Measurements from ENCODE around the gene TCTN3. TPM values are rescaled to one million over a fixed set of nuclear protein-coding genes. Genes with fewer than 3 reads are reported as not detected.
"Not testable (repeated sequence)": the region's sequence is repeated elsewhere in the genome, so short reads cannot be mapped to it uniquely, and the experiment has no call there.

The TCTN3 gene
- polyA plus RNA-seq, 3 donors, result 75.5 to 79.1 (median 78.2) TPM

DNA sequence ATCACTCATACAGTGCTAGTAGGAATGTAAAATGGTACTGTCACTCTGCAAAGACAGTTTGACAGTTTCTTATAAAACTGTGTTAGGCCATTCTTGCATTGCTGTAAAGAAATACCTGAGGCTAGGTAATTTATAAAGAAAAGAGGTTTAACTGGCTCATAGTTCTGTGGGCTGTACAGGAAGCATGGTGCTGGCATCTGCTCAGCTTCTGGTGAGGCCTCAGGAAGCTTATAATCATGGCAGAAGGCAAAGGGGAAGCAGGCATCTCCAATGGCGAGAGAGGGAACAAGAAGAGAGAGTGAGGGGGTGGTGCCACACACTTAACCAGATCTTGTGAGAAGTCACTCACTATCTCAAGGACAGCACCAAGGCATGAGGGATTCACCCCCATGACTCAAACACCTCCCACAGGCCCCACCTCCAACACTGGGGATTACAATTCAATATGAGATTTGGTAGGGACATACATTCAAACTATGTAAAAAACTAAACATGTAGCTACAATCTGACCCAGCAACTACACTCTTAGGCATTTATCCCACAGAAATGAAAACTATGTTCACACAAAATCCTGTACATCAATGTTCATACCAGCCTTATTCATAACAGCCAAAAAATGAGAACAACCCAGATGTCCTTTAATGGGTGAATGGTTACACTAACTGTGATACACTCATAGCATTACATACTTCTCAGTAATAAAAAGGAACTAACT lies 42.2 kb downstream of the TCTN3 start:
- DNase-seq (ENCODE audit: extremely low read depth in 1 of 11, low read depth in 9 of 11, low spot score in 4 of 11), result no peak

- DNase-seq (ENCODE audit: extremely low read depth in 1 of 11, low read depth in 9 of 11, low spot score in 4 of 11), result peak in 1 of 11 donors; percentile 1
These were observed 43.5 kb downstream of the TCTN3 start for GRCh38 chr10:95650232-95650631.

GRCh38 chr10:95648138-95648537 lies 45.6 kb downstream of the TCTN3 start:
- no peak for DNase-seq (ENCODE audit: extremely low read depth in 1 of 11, low read depth in 9 of 11, low spot score in 4 of 11)

DNA sequence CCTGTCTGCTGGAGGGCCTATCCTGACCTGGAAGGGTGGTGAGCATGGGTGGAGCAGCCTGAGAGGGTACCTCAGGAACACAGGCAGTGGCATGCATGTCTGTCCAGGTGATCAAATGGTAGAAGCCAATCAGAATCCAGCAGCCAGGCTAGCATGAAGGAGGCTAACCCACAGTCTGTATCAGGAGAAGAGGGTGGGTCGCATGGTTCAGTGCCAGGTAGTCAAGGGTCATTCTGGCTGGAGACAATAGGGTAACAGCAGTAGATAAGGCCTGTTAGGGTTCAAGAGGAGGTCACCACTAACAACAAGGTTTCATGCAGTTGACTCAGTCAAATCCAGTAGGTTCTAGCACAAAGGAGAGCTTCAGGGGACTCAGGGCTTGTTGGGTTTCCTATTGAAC lies 47.6 kb downstream of the TCTN3 start:
- no peak for DNase-seq (ENCODE audit: extremely low read depth in 1 of 11, low read depth in 9 of 11, low spot score in 4 of 11)

GRCh38 chr10:95644901-95645300 lies 48.8 kb downstream of the TCTN3 start:
- DNase-seq (ENCODE audit: extremely low read depth in 1 of 11, low read depth in 9 of 11, low spot score in 4 of 11), result no peak

DNA sequence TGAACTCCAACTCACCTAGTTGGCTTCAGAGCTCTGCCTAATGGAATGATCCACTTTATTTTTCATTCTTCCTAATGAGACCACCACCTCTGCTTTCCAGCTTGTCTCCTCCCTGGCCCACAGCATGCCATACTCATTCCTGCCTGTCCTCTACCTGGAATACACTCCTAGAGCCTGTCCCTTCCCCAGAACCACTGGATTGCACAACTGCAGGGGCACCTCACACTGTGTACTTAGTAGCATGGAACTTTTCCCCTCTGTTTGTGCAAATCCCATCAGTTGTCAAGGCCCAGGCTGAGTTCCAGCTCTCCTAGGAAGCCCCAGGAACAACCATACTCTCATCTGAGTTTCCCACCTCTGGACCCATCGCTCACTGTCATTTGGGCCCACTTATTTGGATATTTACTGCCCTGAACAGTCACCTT lies 52.8 kb downstream of the TCTN3 start:
- no peak for DNase-seq (ENCODE audit: extremely low read depth in 1 of 11, low read depth in 9 of 11, low spot score in 4 of 11)

- no peak for DNase-seq (ENCODE audit: extremely low read depth in 1 of 11, low read depth in 9 of 11, low spot score in 4 of 11)
These were observed 55.8 kb downstream of the TCTN3 start for GRCh38 chr10:95637911-95638310.

GRCh38 chr10:95637140-95637539 lies 56.6 kb downstream of the TCTN3 start:
- no peak for DNase-seq (ENCODE audit: extremely low read depth in 1 of 11, low read depth in 9 of 11, low spot score in 4 of 11)

GRCh38 chr10:95635319-95635733 lies 58.4 kb downstream of the TCTN3 start:
- no peak for DNase-seq (ENCODE audit: extremely low read depth in 1 of 11, low read depth in 9 of 11, low spot score in 4 of 11)

DNA sequence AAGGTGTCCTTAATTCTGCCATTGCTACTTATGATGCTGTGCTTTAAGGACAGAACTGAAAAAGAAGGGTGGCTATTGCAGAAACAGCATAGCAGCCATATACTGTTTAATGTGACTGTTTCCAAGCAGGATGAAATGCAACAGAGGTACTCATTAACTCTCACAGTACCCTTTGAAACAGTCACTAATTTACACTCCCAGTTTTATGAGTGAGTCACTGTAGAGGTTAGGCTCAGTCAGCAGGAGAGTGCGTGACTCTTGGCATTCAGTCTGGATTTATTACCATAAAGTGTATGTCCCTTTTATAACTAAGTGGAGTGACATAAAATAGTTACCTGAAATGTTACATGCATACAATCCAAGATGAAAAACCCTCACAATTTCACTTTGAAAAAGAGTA lies 64.9 kb downstream of the TCTN3 start:
- DNase-seq (ENCODE audit: extremely low read depth in 1 of 11, low read depth in 9 of 11, low spot score in 4 of 11), result peak in 5 of 11 donors; percentile 5 to 58 (median 36)

DNA sequence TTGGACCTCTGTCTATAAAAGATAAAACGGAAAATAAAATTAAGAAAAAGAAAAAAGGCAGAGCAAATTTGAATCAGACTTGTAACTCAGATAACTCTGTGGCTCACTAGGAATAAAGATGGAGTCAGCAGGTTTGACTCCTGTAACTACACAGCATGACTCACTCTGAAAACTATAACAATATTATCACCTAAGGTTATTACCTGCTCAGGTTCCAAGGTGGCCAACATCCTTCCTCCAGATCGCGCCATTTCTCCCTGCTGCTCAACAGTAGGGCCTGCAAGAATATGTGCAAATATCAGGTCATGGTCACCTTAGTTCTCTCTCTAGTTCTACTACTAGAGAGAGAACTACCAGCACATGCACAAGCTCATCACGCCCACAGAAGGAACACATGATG lies 67.2 kb downstream of the TCTN3 start:
- no peak for DNase-seq (ENCODE audit: extremely low read depth in 1 of 11, low read depth in 9 of 11, low spot score in 4 of 11)

GRCh38 chr10:95620415-95620814 lies 73.3 kb downstream of the TCTN3 start:
- not testable (repeated sequence) for DNase-seq (ENCODE audit: extremely low read depth in 1 of 11, low read depth in 9 of 11, low spot score in 4 of 11)

DNA sequence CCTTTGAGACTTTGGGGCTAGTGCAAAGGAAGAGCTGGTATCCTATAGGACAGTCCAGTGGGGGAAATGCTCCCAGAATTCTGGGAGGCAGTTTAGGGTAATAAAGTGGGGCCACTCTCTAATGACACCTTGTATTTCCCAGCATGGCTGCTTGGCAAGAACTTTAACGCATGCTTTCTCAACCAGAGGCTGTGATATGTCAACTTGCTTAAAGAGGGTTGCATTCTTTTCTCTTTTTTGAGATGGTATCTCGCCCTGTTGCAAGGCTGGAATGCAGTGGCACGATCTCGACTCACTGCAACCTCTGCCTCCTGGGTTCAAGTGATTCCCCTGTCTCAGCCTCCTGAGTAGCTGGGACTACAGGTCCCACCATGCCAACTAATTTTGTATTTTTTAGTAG lies 75.6 kb downstream of the TCTN3 start:
- DNase-seq (ENCODE audit: extremely low read depth in 1 of 11, low read depth in 9 of 11, low spot score in 4 of 11), result no peak

DNA sequence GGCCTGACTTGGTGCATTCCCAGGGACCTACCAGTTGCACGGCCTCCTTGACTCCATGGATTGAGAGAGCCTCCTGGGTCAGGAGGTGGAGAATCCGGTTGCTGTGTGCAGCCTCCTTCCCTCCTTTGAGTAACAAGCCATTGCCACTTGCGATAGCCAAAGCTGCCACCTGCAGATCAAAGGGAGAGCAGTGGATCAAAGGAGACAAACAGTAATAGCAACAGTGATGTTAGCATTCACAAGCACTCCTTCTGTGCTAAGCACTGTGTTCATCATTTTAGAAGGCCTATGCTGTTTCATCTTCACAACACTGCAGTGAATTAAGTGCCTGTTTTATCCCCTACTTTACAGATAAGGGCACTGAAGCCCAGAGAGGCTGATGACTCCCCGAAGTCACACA lies 77.3 kb downstream of the TCTN3 start:
- DNase-seq (ENCODE audit: extremely low read depth in 1 of 11, low read depth in 9 of 11, low spot score in 4 of 11), result no peak

Other genes with a start within 250 kb of the TCTN3 start
- gene SORBS1, start 132.6 kb downstream of the TCTN3 start, polyA plus RNA-seq (ENCODE audit: insufficient read length in 3 of 3), result 10 to 100 TPM; 30.9 to 37.1 (median 35.2) TPM
- gene ALDH18A1, start 37.2 kb downstream of the TCTN3 start, polyA plus RNA-seq (ENCODE audit: insufficient read length in 3 of 3), result 10 to 100 TPM; 74.3 to 81.7 (median 75.0) TPM
- 10 to 100 TPM; 18.1 to 20.0 (median 19.8) TPM for gene ENTPD1, start 62.2 kb upstream of the TCTN3 start, polyA plus RNA-seq (ENCODE audit: insufficient read length in 3 of 3)
- gene CC2D2B, start 214.0 kb upstream of the TCTN3 start, polyA plus RNA-seq (ENCODE audit: insufficient read length in 3 of 3), result 1 to 10 TPM; 1.0 to 2.4 (median 1.3) TPM